GM18502 (cell line): ENCODE results near the gene WDFY2.
A peak's percentile ranks its signal among the peaks of the same experiment; 100 is the strongest.
"Not testable (repeated sequence)": the region's sequence is repeated elsewhere in the genome, so short reads cannot be mapped to it uniquely, and the experiment has no call there.

Source experiments
- ATAC-seq: cut with Tn5 transposase; IDR thresholded peaks from one replicate; pipeline ENCODE4 v1.9.1; 2021; ENCODE audit warnings: mild to moderate bottlenecking; ENCODE audit not compliant: unreplicated experiment, poor library complexity

Gene WDFY2

DNA sequence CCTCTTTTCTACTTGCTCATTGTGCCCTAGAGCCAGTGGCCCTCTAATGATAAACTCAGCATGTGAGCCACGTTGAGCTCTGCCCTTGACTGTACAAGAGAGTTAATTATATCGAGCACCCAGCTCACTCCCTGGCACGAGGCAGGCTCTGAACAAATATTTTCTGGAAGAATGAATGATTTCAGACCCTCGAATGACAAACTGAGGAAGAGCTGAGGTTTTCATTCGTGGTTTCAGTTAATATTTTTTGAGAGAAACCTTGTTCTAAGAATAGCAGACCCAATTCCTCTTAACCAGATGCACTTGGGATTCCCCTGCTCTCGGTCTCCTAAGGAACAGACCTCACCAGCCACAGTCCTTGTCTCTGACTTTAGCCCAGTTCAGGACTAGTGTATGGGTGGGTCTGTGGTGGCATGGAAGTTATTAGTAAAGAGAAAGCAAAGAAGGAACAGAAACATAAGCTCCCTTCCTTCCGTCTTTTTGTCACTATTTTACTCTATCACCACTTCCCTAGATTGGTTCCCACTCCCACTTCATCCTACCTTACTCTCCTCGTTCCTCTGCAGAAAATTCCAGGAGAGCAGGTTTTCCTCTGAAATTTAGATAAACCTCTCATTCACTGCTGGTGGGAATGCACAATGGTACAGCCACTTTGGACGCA lies 22.1 kb upstream of the WDFY2 start:
- ATAC-seq: peak; percentile 84

DNA sequence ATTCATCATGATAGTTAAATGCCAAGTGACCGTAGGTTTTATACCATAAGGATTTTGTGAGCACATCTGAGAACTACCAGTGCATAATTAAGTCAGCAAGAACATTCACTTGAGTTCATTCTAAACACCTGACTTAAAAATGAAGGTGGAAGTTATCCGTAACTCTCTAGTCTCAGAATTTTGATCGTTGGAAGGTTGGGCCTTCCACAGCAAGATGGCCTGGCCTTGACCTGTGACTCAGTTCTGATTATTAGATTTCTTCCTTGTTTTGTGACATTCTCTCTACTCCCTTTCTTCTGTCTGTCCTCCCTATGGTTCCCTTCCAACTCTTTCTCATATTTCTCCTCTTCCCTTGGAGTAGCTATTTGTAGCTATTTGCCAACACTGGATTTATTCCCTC lies 20.0 kb upstream of the WDFY2 start:
- ATAC-seq: no peak

DNA sequence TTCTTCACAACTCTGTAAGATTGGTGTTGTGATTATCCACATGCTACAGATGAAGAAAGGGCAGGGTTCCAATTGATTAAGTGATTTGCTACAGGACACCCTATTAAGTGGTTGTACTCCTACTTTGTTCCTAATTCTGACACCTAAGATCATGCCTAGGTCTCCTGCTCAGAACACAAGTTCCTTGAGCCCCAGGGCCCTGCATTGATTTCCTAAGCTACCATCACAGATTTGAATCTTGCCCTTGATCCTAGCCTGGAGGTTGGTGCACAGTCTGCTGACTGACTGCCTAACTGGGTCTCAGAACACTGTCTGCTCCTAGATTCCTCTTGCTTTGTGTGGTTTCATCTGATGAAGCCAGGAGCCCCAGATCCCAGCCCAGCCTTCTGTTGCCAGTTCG lies 19.6 kb upstream of the WDFY2 start:
- no peak for ATAC-seq

DNA sequence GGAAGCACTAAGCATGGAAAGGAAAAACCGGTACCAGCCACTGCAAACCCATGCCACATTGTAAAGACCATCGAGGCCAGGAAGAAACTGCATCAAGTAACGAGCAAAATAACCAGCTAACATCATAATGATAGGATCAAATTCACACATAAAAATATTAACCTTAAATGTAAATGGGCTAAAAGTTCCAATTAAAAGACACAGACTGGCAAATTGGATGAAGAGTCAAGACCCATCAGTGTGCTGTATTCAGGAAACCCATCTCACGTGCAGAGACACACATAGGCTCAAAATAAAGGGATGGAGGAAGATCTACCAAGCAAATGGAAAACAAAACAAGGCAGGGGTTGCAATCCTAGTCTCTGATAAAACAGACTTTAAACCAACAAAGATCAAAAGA lies 15.3 kb upstream of the WDFY2 start:
- not testable (repeated sequence) for ATAC-seq

DNA sequence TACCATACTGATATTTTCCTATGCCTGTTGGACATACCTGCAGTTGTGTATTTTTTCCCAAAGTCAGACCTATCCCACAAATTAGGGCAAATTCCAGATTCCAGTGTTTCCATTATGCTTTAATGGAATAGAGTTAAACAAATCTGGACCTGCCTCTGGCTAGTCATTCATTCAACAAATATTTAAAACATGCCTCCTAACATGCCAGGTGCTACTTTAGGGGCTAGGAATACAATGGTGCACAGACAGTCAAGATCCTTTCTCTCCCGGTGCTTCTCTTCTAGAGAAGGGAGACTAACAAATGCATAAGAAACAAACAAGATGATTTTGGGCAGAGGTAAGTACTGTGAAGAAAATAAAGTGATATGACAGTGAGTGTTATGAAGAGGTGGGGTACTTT lies 7.5 kb upstream of the WDFY2 start:
- no peak for ATAC-seq

DNA sequence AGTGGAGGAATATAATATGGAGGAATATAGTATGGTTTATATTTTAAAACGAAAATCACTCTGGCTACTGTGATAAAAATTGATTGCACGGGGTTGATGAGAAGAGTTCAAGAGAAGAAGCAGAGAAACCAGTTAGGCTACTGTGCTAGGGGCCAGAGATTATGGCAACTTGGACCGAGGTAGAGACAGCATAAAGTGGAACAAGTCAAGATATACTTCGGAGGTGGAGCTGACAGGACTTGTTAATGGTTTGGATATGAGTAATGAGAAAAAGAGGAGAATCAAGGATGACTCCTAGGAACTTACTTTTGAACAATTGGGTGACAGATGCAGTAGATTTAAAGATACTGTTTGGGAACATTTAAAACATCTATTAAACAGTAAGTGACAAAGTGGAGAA lies 6.6 kb upstream of the WDFY2 start:
- ATAC-seq: no peak

DNA sequence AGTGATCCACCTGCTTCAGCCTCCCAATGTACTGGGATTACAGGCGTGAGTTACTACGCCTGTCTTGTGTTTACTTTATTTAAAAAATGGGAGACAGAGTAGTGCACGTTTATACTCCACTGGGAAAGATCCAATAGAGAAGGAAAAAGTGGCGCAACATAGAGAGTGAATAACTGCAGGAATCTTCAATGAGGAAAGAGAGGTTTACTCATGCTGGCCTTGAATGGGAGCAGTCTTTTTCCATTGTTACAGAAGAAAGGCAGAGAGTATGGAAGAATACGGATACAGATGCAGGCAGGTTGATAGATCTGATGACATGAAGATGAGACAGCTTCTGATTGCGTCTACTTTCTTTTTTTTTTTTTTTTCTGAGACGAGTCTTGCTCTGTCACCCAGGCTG lies 4.6 kb upstream of the WDFY2 start:
- ATAC-seq: no peak

DNA sequence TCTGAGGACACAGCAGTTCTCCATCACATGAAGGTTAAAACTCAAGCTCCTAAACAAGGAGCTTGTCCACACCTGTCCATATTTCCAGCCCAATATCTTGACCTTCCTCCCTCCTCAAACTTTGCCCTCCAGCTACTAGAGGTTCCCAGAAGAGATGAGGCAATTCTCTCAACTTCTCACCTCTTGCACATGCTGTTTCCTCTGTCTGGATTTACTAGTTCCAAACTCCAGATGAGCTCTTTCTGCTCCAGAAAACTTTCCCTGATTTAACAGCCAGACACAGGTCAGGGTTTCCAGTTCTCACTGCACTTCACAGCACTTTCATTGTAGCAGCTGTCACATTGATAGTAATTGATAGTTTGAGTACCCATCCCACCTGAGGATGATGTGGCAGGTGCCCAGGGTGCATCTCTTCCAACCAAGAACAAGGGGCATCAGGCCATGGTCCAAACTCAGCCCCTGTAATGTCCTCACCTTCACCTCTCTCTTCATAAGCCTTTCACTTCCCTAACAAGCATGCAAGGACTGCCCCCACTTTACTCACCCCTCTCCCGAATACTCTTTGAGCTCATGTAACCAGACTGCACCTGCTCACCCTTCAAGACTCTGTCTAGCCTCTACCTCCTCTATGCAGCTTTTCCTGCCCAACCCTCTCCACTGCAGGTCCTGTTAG lies 3.0 kb upstream of the WDFY2 start:
- no peak for ATAC-seq

DNA sequence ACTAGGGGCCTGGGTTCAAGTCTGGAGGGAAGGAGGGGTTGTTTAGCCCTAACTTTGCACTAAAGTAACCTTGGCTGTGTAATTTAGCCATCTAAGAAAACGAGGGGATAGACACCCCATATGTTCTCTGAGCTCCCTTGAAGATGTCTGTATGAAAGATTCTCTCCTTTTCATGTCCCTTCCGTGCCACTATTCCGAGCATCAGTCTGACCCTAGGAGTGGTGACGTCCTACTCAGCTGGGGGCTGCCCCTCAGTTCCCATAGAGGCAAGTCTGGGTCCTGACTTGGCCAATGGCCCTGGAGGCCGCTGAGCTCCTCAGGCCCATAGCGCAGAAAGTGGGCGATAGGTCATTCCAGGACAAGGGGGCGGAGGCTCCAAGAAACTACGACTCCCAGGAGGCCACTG lies 790 bp upstream of the WDFY2 start:
- ATAC-seq: no peak

DNA sequence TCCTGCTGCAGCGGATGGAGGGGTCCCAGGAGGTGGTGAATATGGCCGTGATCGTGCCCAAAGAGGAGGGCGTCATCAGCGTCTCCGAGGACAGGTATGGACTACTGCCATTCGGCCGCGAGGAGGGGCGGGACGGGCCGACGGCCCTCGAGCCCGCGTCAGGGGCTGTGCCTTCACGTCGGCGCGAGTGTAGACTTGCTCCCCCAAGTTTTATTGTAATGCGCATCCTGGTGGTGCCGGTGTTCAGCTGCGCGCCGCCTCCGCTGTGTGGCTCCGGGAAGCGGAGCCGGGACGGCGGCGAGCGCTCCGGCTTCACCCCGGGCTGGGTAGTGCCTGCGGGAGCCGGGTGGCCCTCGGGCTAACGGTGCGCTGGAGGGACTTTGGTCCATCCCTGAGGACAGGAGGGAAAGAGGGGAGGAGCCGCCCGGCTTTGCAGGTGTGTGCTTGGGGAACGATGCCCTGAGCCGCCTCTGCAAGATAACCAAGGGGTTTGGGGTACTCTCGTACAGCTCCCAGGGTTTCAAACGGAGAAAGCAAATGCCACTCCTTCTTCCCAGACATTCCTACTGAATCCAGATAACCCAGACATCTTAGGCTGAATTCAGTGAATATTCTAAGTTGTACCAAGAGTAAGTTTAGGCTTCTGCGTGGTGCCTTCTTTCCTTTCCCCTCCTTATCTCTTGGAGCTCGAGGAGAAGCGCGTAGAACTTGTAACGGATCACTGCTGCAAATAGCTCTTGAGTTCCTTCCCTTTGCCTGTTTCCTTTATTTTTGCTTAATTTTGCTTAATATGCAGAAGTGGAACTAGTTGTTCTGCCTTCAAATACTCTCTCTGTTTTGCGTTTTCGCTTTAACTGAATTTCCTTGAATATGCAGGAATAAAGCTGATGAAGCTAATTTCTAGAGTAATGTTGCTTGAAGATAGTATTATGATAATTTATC lies 740 bp downstream of the WDFY2 start:
- peak; percentile 38 for ATAC-seq

DNA sequence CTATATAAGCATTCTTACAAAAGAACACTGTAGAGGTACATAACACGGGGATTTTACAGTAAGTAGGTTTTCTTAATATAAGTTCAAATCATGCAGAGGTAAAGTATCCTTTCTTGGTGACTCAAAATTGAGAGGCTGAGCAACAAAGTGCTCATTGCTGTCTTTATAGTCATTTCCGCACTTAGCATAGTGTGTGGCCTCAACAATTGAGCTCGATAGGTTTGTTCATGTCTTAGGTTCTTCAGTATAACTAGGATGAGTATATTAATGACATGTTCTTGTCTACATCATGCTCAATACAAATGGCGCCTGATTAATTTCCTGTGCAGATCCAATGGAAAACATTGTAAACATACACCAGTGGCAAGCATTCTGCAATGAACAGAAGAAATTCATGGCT lies 1.4 kb downstream of the WDFY2 start:
- no peak for ATAC-seq

DNA sequence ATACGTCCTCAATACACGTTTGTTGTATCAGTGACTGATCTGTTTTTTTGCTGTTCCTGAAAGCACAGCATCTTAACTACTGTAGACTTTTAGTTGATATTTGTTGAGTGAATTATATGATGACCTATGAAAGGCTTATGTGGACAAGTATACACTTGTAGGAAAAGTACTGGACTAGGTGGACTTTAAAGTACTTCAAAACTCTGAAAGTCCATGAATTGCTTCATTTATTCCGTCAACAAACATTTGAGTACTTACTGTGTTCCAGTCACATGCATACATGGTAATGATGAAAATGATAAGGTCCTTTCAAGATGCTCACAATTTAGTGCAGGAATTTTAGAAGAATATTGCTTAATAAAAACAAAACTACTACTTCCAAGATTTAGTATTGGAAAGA lies 3.1 kb downstream of the WDFY2 start:
- ATAC-seq: no peak

DNA sequence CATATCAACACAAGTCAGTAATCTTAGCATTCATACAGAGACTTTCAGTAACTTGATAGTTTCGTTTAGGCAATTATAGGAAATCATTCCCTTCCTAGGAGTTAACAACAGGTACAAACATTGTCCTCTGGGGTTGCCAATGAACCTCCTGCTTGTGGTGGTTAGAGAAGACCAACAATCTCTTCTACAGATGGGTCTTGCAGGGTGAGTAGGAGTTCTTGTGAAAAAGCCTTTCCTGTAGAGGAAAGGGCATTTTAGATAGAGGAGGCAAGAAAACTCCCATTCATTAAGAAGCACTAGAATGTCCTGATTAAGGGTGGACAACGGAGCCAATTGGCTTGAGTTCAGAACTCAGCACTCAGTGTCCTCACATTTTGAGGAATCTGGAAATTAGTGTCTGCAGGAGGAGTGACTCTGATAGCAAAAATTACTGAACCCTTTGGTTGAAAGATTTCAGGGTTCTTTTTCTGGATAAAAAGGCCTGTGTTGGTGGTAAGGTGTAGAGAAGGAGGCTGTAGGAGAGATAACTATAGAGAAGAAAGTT lies 4.2 kb downstream of the WDFY2 start:
- no peak for ATAC-seq

DNA sequence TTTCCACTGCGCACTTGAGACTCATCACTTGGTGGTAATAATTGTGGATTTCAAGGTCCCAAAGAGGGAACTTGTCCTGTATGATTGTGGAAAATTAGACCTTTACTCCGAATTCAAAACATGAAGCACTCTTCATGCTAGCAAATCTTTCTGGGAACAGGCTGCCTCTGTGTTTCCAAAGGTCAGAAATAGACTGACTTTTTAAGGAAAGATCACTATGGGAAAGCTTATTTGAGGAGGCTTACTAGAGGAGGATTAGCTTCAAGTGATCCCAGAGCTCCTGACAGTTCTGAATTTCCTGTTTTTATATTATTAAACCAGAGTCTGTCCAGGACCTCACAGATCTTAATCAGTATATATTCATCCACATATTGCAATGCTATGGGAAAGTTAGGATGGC lies 5.5 kb downstream of the WDFY2 start:
- no peak for ATAC-seq

DNA sequence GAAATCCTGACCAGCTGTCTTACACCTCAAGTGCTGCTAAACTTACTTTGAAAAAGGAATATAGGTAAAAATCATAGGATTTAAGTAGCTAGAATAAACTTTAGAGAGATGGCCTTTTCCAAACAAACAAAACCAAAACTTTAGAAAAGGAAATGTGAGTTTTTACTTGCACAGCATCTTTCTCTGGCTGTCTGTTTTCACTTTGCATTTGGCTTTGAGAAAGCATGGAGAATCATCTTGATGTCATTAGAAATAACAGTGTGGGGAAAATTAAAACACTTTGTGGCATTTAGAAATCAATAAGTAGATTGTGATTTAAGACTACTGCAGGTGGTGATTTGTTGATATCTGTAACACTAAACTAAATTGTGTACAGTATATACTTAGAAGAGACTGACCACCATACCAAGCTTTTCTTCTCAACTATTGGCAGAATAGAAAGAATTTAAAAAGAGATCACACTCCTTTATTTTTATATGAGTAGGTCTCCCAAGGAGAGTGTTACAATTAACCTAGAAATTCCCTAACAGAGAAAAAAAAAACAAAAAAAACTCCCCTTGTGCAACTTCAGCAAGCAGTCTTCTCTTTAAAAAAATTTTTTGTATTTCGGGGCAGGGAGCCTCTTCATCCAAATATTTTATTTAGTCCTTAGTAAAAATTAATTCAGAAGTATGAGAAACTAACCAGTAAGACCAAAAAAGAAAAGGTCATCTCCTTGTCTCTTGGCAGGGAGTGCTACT lies 6.1 kb downstream of the WDFY2 start:
- ATAC-seq: no peak

DNA sequence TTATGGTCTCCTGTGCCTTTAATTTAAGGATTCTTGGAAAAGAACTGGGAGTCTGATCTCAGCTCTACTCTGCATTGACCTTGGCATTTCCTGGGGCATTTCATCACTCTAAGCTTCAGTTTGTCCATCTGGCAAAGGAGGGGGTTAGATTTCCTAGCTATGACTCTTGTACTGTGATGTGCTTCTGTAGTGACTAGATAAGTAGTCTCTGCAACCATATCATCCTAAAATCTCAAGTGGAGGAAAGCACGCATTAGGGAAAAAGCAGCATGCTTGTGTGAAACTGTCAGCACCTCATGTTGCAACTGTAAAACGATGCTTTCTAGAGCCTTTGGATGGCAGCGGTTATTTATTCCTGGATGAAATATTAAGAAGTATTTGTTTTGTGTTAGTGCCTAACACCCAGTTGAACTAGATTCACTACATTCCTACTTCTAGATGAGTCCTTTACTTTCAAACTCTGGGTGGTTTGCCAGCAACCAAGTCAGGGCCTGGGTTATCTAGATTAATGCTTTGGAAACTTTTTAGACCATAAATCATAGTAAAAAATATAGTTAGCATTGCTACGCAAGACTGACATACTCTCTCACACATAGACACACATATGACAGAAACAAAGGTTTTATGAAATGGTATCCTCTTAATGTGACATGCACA lies 6.8 kb downstream of the WDFY2 start:
- ATAC-seq: no peak

DNA sequence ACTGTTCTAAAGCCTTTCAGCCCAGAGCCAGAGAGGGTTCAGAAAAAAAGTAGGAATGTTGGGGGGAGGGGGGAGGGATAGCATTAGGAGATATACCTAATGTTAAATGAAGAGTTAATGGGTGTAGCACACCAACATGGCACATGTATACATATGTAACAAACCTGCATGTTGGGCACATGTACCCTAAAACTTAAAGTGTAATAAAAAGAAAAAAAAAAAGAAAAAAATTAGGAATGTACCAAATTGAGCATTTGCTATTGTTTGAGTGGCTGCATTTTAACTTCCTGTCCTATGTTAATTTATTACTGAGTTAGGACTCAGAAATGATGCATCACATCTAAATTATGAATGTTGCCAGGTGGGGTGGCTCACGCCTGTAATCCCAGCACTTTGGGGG lies 7.7 kb downstream of the WDFY2 start:
- not testable (repeated sequence) for ATAC-seq

DNA sequence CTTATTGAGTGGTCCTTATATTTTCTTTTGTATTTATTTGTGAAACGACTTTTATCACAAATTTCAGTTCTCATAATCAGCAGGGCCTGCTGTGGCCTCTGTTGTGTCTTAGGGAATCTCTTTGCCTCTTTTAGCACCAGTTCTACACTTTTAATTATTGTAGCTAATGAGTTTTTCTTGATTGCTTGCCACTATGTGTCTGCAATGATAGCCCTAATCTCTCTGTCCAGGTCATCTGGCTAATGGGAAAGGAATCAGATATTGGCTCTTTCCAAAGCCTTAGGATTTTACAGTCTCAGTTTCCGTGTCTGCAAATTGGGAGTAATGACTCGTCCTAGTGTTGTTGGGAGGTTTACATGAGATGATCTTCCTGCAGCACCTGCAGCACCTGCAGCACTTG lies 10.2 kb downstream of the WDFY2 start:
- no peak for ATAC-seq

DNA sequence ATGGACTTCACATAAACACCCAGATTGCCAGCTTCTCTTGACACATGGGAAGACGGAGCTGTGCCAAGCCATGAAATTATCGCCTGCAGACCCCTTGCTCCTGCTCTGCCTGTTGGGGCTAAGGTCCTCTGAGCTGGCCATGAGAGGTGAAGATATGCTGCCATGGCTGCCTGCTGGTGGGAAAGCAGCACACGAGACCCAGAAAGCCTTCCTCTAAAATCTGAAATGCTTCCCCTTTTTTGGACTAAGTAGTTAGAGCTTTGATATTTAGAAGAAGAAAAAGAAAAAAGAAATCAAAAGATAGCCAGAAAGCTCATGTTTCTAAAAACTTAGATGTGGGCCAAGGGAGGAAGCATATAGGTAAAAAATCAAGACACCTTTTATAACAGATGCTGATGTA lies 11.2 kb downstream of the WDFY2 start:
- no peak for ATAC-seq

DNA sequence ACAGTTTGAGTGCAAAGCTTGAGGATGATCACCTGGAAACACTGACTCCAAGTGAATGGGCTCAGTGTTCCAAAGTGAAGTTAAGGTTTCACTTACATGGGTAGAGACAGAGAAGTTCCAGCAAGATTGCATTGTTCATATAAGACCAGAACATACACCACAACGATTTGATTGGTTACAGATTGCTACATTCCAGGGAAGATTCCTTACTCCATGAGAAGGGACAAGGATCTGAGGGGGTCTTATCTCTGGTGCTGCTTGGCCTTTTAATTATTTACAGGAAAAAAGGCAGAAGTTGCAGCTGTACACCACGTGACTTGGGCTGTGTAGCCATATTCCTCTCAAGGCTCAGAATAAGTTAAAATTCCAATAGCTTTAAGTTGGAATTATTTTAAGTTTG lies 12.3 kb downstream of the WDFY2 start:
- no peak for ATAC-seq
